Motor neuron (in vitro differentiated cells): ENCODE data around the gene C3orf70. TPM values are rescaled to one million over a fixed set of nuclear protein-coding genes. Genes with fewer than 3 reads are reported as not detected.

Experiments used
- ATAC-seq, 8 experiments: fragments of 200-7000 bp; cut with Tn5 transposase; replicated peaks in 6 of 8; 2 replicates each; pipeline ENCODE4 v1.8.0; 2021; ENCODE audit warnings: mild to moderate bottlenecking in 8 of 8, moderate library complexity in 8 of 8
- H3K27ac ChIP-seq, 2 donors: fragments of 250-450 bp; sonication (Bioruptor Pico); 2 replicates each; pipeline ENCODE4 v1.9.0; 2021; ENCODE audit warnings: antibody characterized with exemption in 2 of 2, mild to moderate bottlenecking in 2 of 2, moderate library complexity in 1 of 2
- H3K4me1 ChIP-seq, 2 donors: fragments of 250-450 bp; sonication (Bioruptor Pico); replicated peaks in 1 of 2; 2 replicates each; pipeline ENCODE4 v1.6.1; 2021; ENCODE audit warnings: antibody characterized with exemption in 2 of 2, mild to moderate bottlenecking in 2 of 2, moderate library complexity in 1 of 2
- H3K4me3 ChIP-seq, 5 donors: fragments of 250-450 bp; sonication (Bioruptor Pico); 2 replicates each; pipeline ENCODE4 v1.9.0; 2021; ENCODE audit warnings: antibody characterized with exemption in 5 of 5, mild to moderate bottlenecking in 5 of 5, moderate library complexity in 4 of 5
- WGBS, 10 experiments: fragments of 450-650 bp; shearing (Covaris generic); methylation state at CpG; one replicate each; pipeline ENCODE4 v1.0.0; 2022; 5-methylcytosine and 5-hydroxymethylcytosine counted together
- in situ Hi-C, 9 experiments: fragments of 400-800 bp; cut with MboI; loops; one replicate each; pipeline ENCODE4 v1.15.0; 2021; ENCODE audit warnings: low sequenced_read_pairs in 9 of 9, low pct_unique_long_range_greater_than_20kb in 2 of 9; ENCODE audit not compliant: unreplicated experiment in 9 of 9
- total RNA-seq, 8 experiments: library from RNA; unstranded; fragments of 300-600 nt; gene quantifications; 2 replicates each; pipeline versions ENCODE4 v1.2.3 to v1.2.4, GENCODE V29; 2022

C3orf70 gene
- total RNA-seq, 8 experiments from 2014 or later = 0.61 to 5.4 (median 1.9) TPM

DNA sequence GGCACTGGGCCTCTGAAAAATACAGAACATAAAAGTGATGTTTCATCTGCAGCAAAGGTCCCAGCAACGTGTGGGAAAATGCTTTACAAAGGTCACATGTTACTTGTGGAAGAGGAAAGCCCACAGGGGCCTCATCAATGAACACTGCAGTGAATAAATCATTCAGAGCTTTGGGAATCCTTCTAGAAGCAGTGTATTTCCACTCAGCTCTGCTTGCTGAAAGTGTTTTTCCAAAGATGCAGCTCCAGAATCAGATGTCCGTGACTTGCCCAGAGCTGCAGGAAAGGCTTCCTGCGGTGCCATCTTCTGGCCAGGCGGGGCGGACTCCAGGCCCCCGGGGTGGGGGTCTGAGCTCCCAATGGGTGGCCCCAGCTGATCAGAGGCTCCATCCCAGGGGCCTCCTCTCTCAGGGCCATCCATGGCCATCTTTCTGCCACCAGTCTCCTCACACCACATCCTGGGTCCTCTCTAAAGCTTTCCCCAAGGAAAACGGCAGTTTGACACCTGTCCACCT lies 81.5 kb downstream of the C3orf70 start:
- no peak overlapping the region for H3K27ac ChIP-seq
- H3K4me3 ChIP-seq = no peak overlapping the region
- peaks cover 9% of the 10 kb centered on the region in 2 donors for H3K4me1 ChIP-seq
- WGBS, 10 experiments = 0 to 40% (median 30%) methylated on average over 1 to 4 of the region's 7 CpGs; no CpG with 5 or more reads in 6 of the 10 experiments
- peak in 5 of 8 experiments; percentile 24 to 79 (median 72) for ATAC-seq
- in situ Hi-C loops = no loop called here

- ATAC-seq = peak; percentile 57 to 96 (median 76)
- in situ Hi-C loops = no loop called here
- H3K27ac ChIP-seq = no peak overlapping the region
- peaks cover 9% of the 10 kb centered on the region in 2 donors for H3K4me1 ChIP-seq
- H3K4me3 ChIP-seq = no peak overlapping the region
- 0 to 93% (median 74%) methylated on average over 1 to 8 of the region's 22 CpGs; no CpG with 5 or more reads in 3 of the 10 experiments for WGBS, 10 experiments
Observed at GRCh38 chr3:185070491-185071286, 82.2 kb downstream of the C3orf70 start.

- peak in 5 of 8 experiments; percentile 17 to 35 (median 28) for ATAC-seq
- H3K27ac ChIP-seq = no peak overlapping the region
- peaks cover 9% of the 10 kb centered on the region in 2 donors for H3K4me1 ChIP-seq
- in situ Hi-C loops = no loop called here
- H3K4me3 ChIP-seq = no peak overlapping the region
- 44 to 100% (median 82%) methylated on average over 1 to 7 of the region's 28 CpGs; no CpG with 5 or more reads in 2 of the 10 experiments for WGBS, 10 experiments
Observed at GRCh38 chr3:185069037-185070030, 83.5 kb downstream of the C3orf70 start.

DNA sequence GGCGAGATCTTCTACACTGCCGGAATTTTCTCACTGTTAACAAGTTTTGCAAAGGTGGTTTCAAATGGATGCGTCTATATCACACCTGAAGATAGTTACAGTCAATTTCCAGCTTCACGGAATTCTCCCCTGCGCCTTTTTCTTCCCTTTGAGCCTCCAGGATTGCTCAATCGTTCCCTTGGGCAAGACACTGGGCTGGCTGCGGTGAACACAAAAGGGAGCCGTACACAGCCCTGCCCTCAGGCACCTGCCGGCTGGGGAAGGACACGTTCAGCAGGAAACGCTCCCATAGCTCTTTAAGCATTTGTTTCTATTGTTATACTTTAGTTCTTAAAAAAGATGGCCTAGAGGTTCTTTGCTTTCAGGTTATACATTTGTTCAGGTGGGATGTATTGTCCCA lies 85.7 kb downstream of the C3orf70 start:
- Histone ChIP-seq H3K27ac (no peak overlapping the region), H3K4me1 (peaks cover 9% of the 10 kb centered on the region in 2 donors), H3K4me3 (no peak overlapping the region)
- in situ Hi-C loops = no loop called here
- 53 to 100% (median 89%) methylated on average over 2 to 9 of the region's 11 CpGs for WGBS, 10 experiments
- no peak for ATAC-seq

- H3K4me3 ChIP-seq = no peak overlapping the region
- ATAC-seq = no peak
- WGBS, 10 experiments = 27 to 100% (median 92%) methylated on average over 1 to 4 of the region's 4 CpGs; no CpG with 5 or more reads in 2 of the 10 experiments
- in situ Hi-C loops = no loop called here
- peaks cover 4 to 5% of the 10 kb centered on the region in 2 donors for H3K4me1 ChIP-seq
- no peak overlapping the region for H3K27ac ChIP-seq
Observed at GRCh38 chr3:185066251-185066650, 86.6 kb downstream of the C3orf70 start.

- Histone ChIP-seq H3K4me1 (no peaks in the 10 kb centered on the region), H3K4me3 (no peak overlapping the region), H3K27ac (no peak overlapping the region)
- no peak for ATAC-seq
- in situ Hi-C loops = no loop called here
- WGBS, 10 experiments = 29 to 100% (median 100%) methylated on average over 1 of the region's 3 CpGs; no CpG with 5 or more reads in 6 of the 10 experiments
Observed at GRCh38 chr3:185065059-185065458, 87.8 kb downstream of the C3orf70 start.

DNA sequence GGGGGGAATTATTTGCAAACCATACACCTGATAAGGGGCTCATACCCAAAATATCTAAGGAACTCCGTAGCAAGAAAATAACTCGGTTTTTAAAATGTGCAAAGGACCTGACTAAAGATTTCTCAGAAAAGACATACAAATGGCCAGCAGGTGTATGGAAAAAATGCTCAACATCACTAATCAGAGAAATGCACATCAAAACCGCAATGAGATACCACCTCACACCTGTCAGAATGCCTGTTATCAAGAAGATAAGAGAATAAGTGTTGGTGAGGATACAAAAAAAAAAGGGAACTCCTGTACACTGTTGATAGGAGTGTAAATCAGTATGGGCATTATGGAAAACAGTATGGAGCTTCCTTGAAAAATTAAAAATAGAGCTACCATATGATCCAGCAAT lies 89.4 kb downstream of the C3orf70 start:
- in situ Hi-C loops = no loop called here
- H3K4me3 ChIP-seq = no peak overlapping the region
- no peak for ATAC-seq
- 0 to 100% (median 68%) methylated on average over 1 to 3 of the region's 3 CpGs for WGBS, 10 experiments
- H3K27ac ChIP-seq = no peak overlapping the region
- no peaks in the 10 kb centered on the region for H3K4me1 ChIP-seq

DNA sequence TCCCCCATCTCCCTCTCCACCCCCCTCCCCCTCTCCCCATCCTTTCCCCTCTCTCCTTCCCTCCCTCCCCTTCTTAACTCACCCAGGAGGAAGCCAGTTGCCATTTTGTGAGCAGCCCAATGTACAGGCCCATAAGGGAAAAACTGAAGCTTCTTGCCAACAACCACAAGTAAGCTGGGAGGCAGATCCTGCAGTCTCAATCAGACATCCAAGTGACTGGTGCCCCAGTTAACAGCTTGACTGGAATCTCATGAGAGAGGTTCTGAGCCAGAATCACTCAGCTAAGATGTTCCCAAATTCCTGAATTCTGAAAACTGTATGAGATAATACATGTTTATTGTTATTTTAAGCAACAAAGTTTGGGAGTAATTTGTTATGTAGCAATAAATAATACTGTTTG lies 90.7 kb downstream of the C3orf70 start:
- no peak for ATAC-seq
- Histone ChIP-seq H3K27ac (no peak overlapping the region), H3K4me1 (no peaks in the 10 kb centered on the region), H3K4me3 (no peak overlapping the region)
- in situ Hi-C loops = no loop called here

DNA sequence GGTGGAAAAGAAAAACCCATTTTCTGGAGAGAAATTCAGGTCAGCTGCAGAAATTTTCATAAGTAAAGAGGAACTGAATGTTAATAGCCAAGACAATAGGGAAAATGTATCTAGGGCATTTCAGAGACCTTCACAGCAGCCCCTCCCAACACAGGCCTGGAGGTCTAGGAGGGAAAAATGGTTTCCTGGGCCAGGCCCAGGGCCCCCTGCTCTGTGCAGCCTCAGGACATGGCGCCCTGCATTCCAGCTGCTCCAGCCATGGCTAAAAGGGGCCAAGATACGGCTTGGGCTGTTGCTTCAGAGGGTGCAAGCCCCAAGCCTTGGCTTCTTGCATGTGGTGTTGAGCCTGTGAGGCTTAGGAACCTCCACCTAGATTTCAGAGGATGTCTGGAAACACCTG lies 92.2 kb downstream of the C3orf70 start:
- 80 to 100% methylated on average over 1 of the region's 2 CpGs; no CpG with 5 or more reads in 8 of the 10 experiments for WGBS, 10 experiments
- no peak overlapping the region for H3K27ac ChIP-seq
- in situ Hi-C loops = no loop called here

GRCh38 chr3:185059766-185060165 lies 93.1 kb downstream of the C3orf70 start:
- WGBS, 10 experiments = 92 to 100% (median 98%) methylated on average over 1 to 2 of the region's 2 CpGs; no CpG with 5 or more reads in 4 of the 10 experiments
- no peak overlapping the region for H3K4me3 ChIP-seq
- no peak overlapping the region for H3K27ac ChIP-seq
- no peaks in the 10 kb centered on the region for H3K4me1 ChIP-seq
- in situ Hi-C loops = no loop called here
- no peak for ATAC-seq

More for the DNA sequence above, 92.2 kb downstream of the C3orf70 start:
- no peaks in the 10 kb centered on the region for H3K4me1 ChIP-seq
- ATAC-seq = no peak
- no peak overlapping the region for H3K4me3 ChIP-seq

- WGBS, 10 experiments = 38 to 86% (median 57%) methylated on average over 1 to 2 of the region's 2 CpGs; no CpG with 5 or more reads in 1 of the 10 experiments
- no peak overlapping the region for H3K27ac ChIP-seq
- no peak overlapping the region for H3K4me3 ChIP-seq
- in situ Hi-C loops = no loop called here
- H3K4me1 ChIP-seq = no peaks in the 10 kb centered on the region
- ATAC-seq = no peak
Observed at GRCh38 chr3:185058796-185059195, 94.1 kb downstream of the C3orf70 start.

- Histone ChIP-seq H3K4me3 (no peak overlapping the region), H3K4me1 (no peaks in the 10 kb centered on the region), H3K27ac (no peak overlapping the region)
- WGBS, 10 experiments = 67 to 100% (median 90%) methylated on average over 1 of the region's 1 CpG; no CpG with 5 or more reads in 1 of the 10 experiments
- in situ Hi-C loops = no loop called here
- no peak for ATAC-seq
Observed at GRCh38 chr3:185057829-185058228, 95.0 kb downstream of the C3orf70 start.

DNA sequence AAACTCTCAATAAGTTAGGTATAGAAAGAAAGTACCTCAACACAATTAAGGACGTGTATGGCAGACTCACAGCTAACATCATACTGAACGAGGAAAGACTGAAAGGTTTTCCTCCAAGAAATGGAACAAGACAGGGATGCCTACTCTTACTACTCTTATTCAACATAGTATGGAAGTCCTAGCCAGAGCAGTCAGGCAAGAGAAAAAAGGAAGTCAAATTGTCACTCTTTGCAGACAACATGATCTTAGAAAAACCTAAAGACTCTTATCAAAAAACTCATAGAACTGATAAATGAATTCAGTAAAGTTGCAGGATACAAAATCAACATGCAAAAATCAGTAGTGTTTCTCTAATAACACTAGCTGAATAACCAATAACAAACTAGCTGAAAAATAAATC lies 96.0 kb downstream of the C3orf70 start:
- Histone ChIP-seq H3K27ac (no peak overlapping the region), H3K4me3 (no peak overlapping the region), H3K4me1 (no peaks in the 10 kb centered on the region)
- WGBS, 10 experiments = 64 to 93% (median 87%) methylated on average over 1 to 2 of the region's 2 CpGs; no CpG with 5 or more reads in 1 of the 10 experiments
- in situ Hi-C loops = no loop called here
- no peak for ATAC-seq
